ENCODE results near the gene CYB5R3. TPM values are rescaled to one million over a fixed set of nuclear protein-coding genes. Genes with fewer than 3 reads are reported as not detected.

CYB5R3 gene
- total RNA-seq, 4 donors from 2014 or later: 138 to 294 (median 167) TPM

DNA sequence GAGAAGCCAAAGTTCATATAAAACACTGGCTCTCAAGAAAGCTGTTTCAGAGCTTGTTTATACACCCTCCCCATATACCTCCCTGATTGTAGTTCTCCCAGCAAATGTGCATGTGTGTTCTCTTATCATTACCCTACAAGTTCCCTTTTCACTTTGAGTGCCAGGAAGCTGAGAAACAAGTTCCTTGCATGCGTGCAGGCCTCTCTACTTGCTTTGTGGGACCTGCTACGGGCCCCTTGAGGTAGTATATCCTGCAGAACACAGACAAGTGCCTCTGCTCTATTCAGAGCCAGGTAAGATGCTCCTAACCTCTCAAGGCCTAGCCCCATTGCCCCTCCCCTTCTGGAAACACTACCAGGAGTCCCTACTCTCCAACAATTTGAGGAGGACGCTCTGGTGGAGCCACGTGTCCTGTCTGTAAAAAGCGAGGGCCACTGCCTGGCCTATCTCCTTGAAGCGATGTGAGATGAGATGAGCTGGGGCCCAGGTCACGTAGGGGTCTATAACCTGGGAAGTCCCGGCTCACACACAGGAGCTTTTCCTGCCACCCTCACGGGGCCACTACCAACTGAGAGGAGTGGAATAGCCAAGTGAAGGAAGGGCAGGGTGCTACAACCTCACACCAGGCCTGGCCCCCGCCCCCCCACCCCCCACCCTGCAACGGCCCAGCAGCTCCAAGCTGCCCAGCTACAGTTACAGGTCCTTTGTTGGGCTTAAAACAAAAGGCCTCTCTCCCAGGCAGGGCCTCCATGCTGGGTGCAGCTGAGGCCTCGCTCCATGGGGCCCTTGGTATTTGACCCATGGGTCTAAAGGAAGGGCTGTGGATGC lies 6.2 kb downstream of the CYB5R3 start:
- H3K4me3 ChIP-seq: no peak overlapping the region
- no peak for TF ChIP-seq EP300 (IDR thresholded peaks at IDR 0.05; ENCODE audit: low read depth)
- no peak for TF ChIP-seq POLR2A (IDR thresholded peaks at IDR 0.05)
- no peak for TF ChIP-seq POLR2AphosphoS5 (IDR thresholded peaks at IDR 0.05)
- TF ChIP-seq, protein P1, sequence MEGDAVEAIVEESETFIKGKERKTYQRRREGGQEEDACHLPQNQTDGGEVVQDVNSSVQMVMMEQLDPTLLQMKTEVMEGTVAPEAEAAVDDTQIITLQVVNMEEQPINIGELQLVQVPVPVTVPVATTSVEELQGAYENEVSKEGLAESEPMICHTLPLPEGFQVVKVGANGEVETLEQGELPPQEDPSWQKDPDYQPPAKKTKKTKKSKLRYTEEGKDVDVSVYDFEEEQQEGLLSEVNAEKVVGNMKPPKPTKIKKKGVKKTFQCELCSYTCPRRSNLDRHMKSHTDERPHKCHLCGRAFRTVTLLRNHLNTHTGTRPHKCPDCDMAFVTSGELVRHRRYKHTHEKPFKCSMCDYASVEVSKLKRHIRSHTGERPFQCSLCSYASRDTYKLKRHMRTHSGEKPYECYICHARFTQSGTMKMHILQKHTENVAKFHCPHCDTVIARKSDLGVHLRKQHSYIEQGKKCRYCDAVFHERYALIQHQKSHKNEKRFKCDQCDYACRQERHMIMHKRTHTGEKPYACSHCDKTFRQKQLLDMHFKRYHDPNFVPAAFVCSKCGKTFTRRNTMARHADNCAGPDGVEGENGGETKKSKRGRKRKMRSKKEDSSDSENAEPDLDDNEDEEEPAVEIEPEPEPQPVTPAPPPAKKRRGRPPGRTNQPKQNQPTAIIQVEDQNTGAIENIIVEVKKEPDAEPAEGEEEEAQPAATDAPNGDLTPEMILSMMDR (IDR thresholded peaks at IDR 0.05): no peak
- H3K4me1 ChIP-seq: peaks cover 50 to 67% (median 61%) of the 10 kb centered on the region in 4 donors
- DNase-seq: no peak
- intact Hi-C loops (cut with DNase I; ENCODE audit: low total_unique reads): no loop called here
- WGBS, 2 donors (ENCODE audit: low coverage in 1 of 2): 76 to 80% methylated on average over 1 to 12 of the region's 12 CpGs
- H3K27ac ChIP-seq: peak overlapping the region; percentile 20 to 98 (median 91)
- no peaks in the 10 kb centered on the region for H3K36me3 ChIP-seq
- no peaks in the 10 kb centered on the region for H3K27me3 ChIP-seq
- in situ Hi-C loops (cut with MboI; ENCODE audit: low pct_ligation_motif_present in 1 of 4, low pct_unique_long_range_greater_than_20kb in 1 of 4, low sequenced_read_pairs in 3 of 4): no loop called here
- no peaks in the 10 kb centered on the region for H3K9me3 ChIP-seq

DNA sequence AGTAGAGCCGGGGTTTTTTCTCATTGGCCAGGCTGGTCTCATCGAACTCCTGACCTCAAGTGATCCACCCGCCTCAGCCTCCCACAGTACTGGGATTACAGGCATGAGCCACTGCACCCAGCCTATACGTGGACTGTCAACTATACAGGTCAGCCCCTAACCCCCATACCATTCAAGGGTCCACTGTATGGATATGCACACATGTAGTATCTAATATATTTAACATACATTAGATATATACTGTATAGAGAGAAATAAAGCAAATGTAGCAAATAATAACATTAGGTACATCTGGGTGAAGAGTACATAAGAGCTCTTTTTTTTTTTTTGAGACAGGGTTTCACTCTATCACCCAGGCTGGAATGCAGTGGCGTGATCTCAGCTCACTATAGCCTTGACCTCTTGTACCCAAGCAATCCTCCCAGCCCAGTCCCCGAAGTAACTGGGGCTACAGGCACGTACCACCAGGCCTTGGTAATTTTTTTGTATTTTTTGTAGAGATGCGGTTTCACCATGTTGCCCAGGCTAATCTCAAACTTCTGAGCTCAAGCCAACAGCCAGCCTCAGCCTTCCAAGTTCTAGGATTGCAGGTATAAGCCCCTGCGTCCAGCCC lies 7.3 kb downstream of the CYB5R3 start:
- intact Hi-C loops (cut with DNase I; ENCODE audit: low total_unique reads) (no loop called here), in situ Hi-C loops (cut with MboI; ENCODE audit: low pct_ligation_motif_present in 1 of 4, low pct_unique_long_range_greater_than_20kb in 1 of 4, low sequenced_read_pairs in 3 of 4) (no loop called here)
- Histone ChIP-seq H3K4me3 (no peak overlapping the region), H3K27me3 (no peaks in the 10 kb centered on the region), H3K9me3 (no peaks in the 10 kb centered on the region), H3K36me3 (no peaks in the 10 kb centered on the region), H3K4me1 (peaks cover 39 to 56% (median 50%) of the 10 kb centered on the region in 4 donors), H3K27ac (peak overlapping the region in 2 of 4 donors; percentile 20 to 90)
- TF ChIP-seq, protein P1 (IDR thresholded peaks at IDR 0.05): no peak
- TF ChIP-seq EP300 (IDR thresholded peaks at IDR 0.05; ENCODE audit: low read depth) (no peak), POLR2A (IDR thresholded peaks at IDR 0.05) (no peak), POLR2AphosphoS5 (IDR thresholded peaks at IDR 0.05) (no peak)
- WGBS, 2 donors (ENCODE audit: low coverage in 1 of 2): 79 to 100% methylated on average over 5 to 9 of the region's 9 CpGs
- DNase-seq: no peak

DNA sequence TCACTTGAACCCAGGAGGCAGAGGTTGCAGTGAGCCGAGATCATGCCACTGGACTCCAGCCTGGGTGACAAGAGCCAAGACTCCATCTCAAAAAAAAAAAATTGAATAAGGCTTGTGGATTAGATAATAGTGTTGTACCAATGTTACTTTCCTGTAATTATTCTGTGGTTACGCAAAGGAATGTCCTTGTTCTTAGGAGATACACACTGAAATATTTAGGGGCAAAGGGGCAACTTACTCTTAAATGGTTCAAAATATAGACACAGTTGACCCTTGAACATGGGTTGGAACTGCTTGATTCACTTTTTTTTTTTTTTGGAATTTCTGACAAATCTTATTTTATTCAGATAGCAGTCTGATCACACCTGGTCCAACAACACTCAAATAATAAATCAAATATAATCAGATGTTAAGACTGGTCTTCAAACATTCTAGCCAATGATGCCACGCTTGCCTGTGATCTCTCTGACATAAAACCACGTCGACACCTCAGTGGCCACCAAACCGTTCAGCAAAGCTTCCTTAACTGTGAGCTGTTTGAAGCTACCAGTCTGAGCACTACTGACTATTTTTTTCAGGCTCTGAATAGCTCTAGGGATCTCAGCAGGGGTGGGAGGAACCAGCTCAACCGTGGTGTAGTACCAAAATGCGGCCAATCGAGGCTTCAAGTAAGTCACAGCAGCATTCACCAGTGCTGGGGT lies 9.5 kb downstream of the CYB5R3 start:
- Histone ChIP-seq H3K27me3 (no peaks in the 10 kb centered on the region), H3K4me1 (peaks cover 27 to 47% (median 33%) of the 10 kb centered on the region in 4 donors), H3K4me3 (no peak overlapping the region), H3K27ac (no peak overlapping the region), H3K9me3 (no peaks in the 10 kb centered on the region), H3K36me3 (peaks cover 0 to 7% (median 0%) of the 10 kb centered on the region in 4 donors)
- 86 to 100% methylated on average over 1 to 9 of the region's 9 CpGs for WGBS, 2 donors (ENCODE audit: low coverage in 1 of 2)
- TF ChIP-seq, protein P1 (IDR thresholded peaks at IDR 0.05): no peak
- TF ChIP-seq POLR2A (IDR thresholded peaks at IDR 0.05): no peak
- no peak for TF ChIP-seq POLR2AphosphoS5 (IDR thresholded peaks at IDR 0.05)
- TF ChIP-seq EP300 (IDR thresholded peaks at IDR 0.05; ENCODE audit: low read depth): no peak
- intact Hi-C loops (cut with DNase I; ENCODE audit: low total_unique reads) (no loop called here), in situ Hi-C loops (cut with MboI; ENCODE audit: low pct_ligation_motif_present in 1 of 4, low pct_unique_long_range_greater_than_20kb in 1 of 4, low sequenced_read_pairs in 3 of 4) (no loop called here)
- DNase-seq: no peak

DNA sequence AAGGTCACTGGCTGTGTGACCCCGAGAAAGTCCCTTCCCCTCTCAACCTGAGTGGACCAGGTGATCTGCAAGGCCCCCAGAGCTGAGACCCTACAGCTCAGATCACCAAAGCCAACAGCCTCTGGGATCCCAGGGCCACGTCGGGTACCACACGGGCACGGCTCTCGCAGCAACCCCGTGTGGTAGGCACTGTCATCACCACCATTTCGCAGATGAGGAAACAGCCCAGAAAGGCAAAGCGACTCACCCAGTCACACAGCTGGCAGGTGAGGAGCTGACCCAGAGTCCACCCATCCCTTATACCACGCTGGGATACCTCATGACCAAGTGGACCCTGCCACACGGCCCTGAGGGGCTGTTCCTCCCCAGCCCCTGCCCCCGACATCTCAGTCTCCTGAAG lies 11.6 kb downstream of the CYB5R3 start:
- peaks cover 9 to 25% (median 11%) of the 10 kb centered on the region in 4 donors for H3K4me1 ChIP-seq
- in situ Hi-C loops (cut with MboI; ENCODE audit: low pct_ligation_motif_present in 1 of 4, low pct_unique_long_range_greater_than_20kb in 1 of 4, low sequenced_read_pairs in 3 of 4): no loop called here
- TF ChIP-seq POLR2A (IDR thresholded peaks at IDR 0.05) (no peak), POLR2AphosphoS5 (IDR thresholded peaks at IDR 0.05) (no peak), EP300 (IDR thresholded peaks at IDR 0.05; ENCODE audit: low read depth) (no peak)
- TF ChIP-seq, protein P1 (IDR thresholded peaks at IDR 0.05): no peak
- H3K27ac ChIP-seq: no peak overlapping the region
- intact Hi-C loops (cut with DNase I; ENCODE audit: low total_unique reads): no loop called here
- H3K4me3 ChIP-seq: no peak overlapping the region
- peaks cover 0 to 18% (median 7%) of the 10 kb centered on the region in 4 donors for H3K36me3 ChIP-seq
- H3K27me3 ChIP-seq: no peaks in the 10 kb centered on the region
- DNase-seq: no peak
- no peaks in the 10 kb centered on the region for H3K9me3 ChIP-seq
- 95% methylated on average over 12 of the region's 12 CpGs; no CpG with 5 or more reads in 1 of the 2 donors for WGBS, 2 donors (ENCODE audit: low coverage in 1 of 2)
